ENCODE data around the gene MRPL43.

DNA sequence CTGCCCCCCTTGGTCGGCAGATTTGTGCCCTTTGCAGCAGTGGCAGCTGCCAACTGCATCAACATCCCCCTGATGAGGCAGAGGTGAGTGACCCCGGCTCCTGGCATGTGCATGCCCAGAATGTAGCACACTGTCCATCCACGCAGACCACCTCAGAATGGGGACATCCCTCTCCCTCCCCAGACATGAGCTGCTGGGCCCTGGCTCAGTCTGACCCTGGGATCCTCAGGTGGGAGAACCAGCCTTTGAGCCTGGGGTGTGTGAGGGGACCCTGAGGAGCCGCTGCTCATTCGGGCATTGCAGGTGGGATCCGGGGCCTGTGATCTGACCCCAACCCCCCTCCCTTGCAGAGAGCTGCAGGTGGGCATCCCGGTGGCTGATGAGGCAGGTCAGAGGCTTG lies 49.4 kb upstream of the MRPL43 start:
- TF ChIP-seq, protein P1, sequence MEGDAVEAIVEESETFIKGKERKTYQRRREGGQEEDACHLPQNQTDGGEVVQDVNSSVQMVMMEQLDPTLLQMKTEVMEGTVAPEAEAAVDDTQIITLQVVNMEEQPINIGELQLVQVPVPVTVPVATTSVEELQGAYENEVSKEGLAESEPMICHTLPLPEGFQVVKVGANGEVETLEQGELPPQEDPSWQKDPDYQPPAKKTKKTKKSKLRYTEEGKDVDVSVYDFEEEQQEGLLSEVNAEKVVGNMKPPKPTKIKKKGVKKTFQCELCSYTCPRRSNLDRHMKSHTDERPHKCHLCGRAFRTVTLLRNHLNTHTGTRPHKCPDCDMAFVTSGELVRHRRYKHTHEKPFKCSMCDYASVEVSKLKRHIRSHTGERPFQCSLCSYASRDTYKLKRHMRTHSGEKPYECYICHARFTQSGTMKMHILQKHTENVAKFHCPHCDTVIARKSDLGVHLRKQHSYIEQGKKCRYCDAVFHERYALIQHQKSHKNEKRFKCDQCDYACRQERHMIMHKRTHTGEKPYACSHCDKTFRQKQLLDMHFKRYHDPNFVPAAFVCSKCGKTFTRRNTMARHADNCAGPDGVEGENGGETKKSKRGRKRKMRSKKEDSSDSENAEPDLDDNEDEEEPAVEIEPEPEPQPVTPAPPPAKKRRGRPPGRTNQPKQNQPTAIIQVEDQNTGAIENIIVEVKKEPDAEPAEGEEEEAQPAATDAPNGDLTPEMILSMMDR (IDR thresholded peaks at IDR 0.05; ENCODE audit: borderline replicate concordance, extremely low read depth, low read length, poor library complexity, severe bottlenecking), result no peak
- TF ChIP-seq EZH2 (IDR thresholded peaks at IDR 0.05; ENCODE audit: borderline replicate concordance, low read depth, low read length, severe bottlenecking), result no peak
